ENCODE results near the gene ACTL8.

ACTL8 gene

DNA sequence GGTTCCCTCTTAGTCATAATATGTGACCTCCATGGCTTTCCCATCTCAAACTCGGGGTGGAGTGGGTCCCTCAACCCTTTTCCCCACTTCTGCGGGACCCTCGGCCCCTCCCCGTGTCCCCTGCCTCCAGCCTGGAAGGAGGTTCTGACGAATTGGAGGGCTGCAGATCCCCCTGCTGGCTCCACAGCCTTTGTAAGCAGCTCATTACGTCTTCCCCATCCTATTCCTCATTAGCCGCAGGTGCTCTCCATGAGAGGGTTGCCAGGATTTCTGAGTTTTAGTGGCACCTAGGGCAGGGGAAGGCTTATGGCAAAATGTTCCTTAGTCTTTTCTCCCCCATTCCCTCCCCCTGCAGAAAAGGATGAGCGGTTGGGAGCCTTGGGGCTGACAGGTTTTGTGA, 8.3 kb downstream of the ACTL8 start:
- no peak overlapping the region for H3K9ac ChIP-seq (ENCODE audit: low read length)
- H2AFZ ChIP-seq (ENCODE audit: low read length): no peak overlapping the region
- no peak overlapping the region for H3K4me3 ChIP-seq (ENCODE audit: low read length)
- DNase-seq: no peak
- H3K79me2 ChIP-seq (ENCODE audit: low read length): no peaks in the 10 kb centered on the region
- no peaks in the 10 kb centered on the region for H3K9me3 ChIP-seq (replicated peaks; ENCODE audit: insufficient read depth, low read length)
- peaks cover 77% of the 10 kb centered on the region for H3K27me3 ChIP-seq (replicated peaks; ENCODE audit: insufficient read depth, low read length)
- no peaks in the 10 kb centered on the region for H3K4me1 ChIP-seq (ENCODE audit: low read length)
- H3K27ac ChIP-seq (ENCODE audit: low read length): no peak overlapping the region
- no peaks in the 10 kb centered on the region for H4K20me1 ChIP-seq (ENCODE audit: insufficient read depth, low read length)
- no peaks in the 10 kb centered on the region for H3K9me2 ChIP-seq (replicated peaks; ENCODE audit: insufficient read depth, low read length)
- no peaks in the 10 kb centered on the region for H3K36me3 ChIP-seq (replicated peaks; ENCODE audit: insufficient read depth, low read length)
- H3K4me2 ChIP-seq (ENCODE audit: low read depth, low read length): no peak overlapping the region
- no peaks in the 10 kb centered on the region for H3F3A ChIP-seq (ENCODE audit: insufficient read depth, low read length)
- TF ChIP-seq, protein P1, sequence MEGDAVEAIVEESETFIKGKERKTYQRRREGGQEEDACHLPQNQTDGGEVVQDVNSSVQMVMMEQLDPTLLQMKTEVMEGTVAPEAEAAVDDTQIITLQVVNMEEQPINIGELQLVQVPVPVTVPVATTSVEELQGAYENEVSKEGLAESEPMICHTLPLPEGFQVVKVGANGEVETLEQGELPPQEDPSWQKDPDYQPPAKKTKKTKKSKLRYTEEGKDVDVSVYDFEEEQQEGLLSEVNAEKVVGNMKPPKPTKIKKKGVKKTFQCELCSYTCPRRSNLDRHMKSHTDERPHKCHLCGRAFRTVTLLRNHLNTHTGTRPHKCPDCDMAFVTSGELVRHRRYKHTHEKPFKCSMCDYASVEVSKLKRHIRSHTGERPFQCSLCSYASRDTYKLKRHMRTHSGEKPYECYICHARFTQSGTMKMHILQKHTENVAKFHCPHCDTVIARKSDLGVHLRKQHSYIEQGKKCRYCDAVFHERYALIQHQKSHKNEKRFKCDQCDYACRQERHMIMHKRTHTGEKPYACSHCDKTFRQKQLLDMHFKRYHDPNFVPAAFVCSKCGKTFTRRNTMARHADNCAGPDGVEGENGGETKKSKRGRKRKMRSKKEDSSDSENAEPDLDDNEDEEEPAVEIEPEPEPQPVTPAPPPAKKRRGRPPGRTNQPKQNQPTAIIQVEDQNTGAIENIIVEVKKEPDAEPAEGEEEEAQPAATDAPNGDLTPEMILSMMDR (IDR thresholded peaks at IDR 0.05; ENCODE audit: low read length): no peak
- TF ChIP-seq EZH2 (optimal IDR thresholded peaks at IDR 0.05; ENCODE audit: low read depth, low read length) (no peak), EZH2phosphoT487 (IDR thresholded peaks at IDR 0.05; ENCODE audit: low read length) (no peak)

DNA sequence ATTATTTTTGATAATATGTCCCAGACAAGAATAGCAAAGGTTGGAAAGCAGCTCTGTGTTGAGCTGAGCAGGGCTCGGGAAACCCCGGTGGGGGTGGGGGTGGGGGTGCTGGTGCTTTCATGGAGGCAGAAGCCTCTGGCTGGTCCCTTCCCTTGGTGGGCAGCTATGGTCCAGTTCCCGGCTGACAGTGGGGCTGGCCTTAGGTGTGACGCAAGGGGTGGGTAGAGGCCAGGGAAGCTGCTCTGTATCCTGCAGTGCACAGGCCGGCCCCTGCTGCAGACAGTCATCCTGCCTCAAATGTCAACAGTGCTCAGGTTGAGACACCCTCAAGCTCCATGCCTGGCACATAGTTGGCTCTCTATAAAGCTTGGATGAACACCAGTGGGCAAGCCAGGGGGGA, 8.9 kb downstream of the ACTL8 start:
- H4K20me1 ChIP-seq (ENCODE audit: insufficient read depth, low read length): no peaks in the 10 kb centered on the region
- no peak overlapping the region for H3K4me2 ChIP-seq (ENCODE audit: low read depth, low read length)
- H3K79me2 ChIP-seq (ENCODE audit: low read length): no peaks in the 10 kb centered on the region
- TF ChIP-seq EZH2phosphoT487 (IDR thresholded peaks at IDR 0.05; ENCODE audit: low read length) (no peak), EZH2 (optimal IDR thresholded peaks at IDR 0.05; ENCODE audit: low read depth, low read length) (no peak)
- TF ChIP-seq, protein P1 (IDR thresholded peaks at IDR 0.05; ENCODE audit: low read length): no peak
- peaks cover 78% of the 10 kb centered on the region for H3K27me3 ChIP-seq (replicated peaks; ENCODE audit: insufficient read depth, low read length)
- H3K9ac ChIP-seq (ENCODE audit: low read length): no peak overlapping the region
- no peak overlapping the region for H3K27ac ChIP-seq (ENCODE audit: low read length)
- H3K9me3 ChIP-seq (replicated peaks; ENCODE audit: insufficient read depth, low read length): no peaks in the 10 kb centered on the region
- no peak for DNase-seq
- H3K36me3 ChIP-seq (replicated peaks; ENCODE audit: insufficient read depth, low read length): no peaks in the 10 kb centered on the region
- H3F3A ChIP-seq (ENCODE audit: insufficient read depth, low read length): no peaks in the 10 kb centered on the region
- no peaks in the 10 kb centered on the region for H3K9me2 ChIP-seq (replicated peaks; ENCODE audit: insufficient read depth, low read length)
- H3K4me3 ChIP-seq (ENCODE audit: low read length): no peak overlapping the region
- no peak overlapping the region for H2AFZ ChIP-seq (ENCODE audit: low read length)
- H3K4me1 ChIP-seq (ENCODE audit: low read length): no peaks in the 10 kb centered on the region

DNA sequence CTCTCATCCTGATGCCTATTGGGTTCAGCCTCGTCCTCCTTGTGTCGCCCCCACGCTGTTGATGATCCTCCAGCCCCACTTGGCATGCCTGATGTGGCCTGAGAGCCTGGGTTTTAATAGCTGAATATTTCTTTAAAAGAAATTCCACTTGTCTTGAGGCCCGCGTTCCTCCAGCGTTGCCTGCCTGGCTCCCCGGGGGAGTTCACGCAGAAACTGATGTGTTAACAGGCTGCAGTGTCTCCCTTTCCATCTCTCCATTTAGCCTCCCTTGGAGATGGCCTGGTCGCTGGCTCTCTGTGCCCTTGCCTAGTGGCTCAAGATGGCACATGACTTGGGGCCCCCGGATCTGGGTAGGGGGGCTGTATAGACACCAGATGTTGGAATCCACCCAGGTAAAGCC, 9.5 kb downstream of the ACTL8 start:
- no peak overlapping the region for H2AFZ ChIP-seq (ENCODE audit: low read length)
- H3K9me2 ChIP-seq (replicated peaks; ENCODE audit: insufficient read depth, low read length): no peaks in the 10 kb centered on the region
- no peak overlapping the region for H3K4me3 ChIP-seq (ENCODE audit: low read length)
- H3F3A ChIP-seq (ENCODE audit: insufficient read depth, low read length): no peaks in the 10 kb centered on the region
- H3K79me2 ChIP-seq (ENCODE audit: low read length): no peaks in the 10 kb centered on the region
- peaks cover 83% of the 10 kb centered on the region for H3K27me3 ChIP-seq (replicated peaks; ENCODE audit: insufficient read depth, low read length)
- H3K27ac ChIP-seq (ENCODE audit: low read length): no peak overlapping the region
- no peaks in the 10 kb centered on the region for H3K36me3 ChIP-seq (replicated peaks; ENCODE audit: insufficient read depth, low read length)
- no peak overlapping the region for H3K4me2 ChIP-seq (ENCODE audit: low read depth, low read length)
- H3K4me1 ChIP-seq (ENCODE audit: low read length): no peaks in the 10 kb centered on the region
- H4K20me1 ChIP-seq (ENCODE audit: insufficient read depth, low read length): no peaks in the 10 kb centered on the region
- H3K9ac ChIP-seq (ENCODE audit: low read length): no peak overlapping the region
- no peak for TF ChIP-seq EZH2phosphoT487 (IDR thresholded peaks at IDR 0.05; ENCODE audit: low read length)
- no peak for TF ChIP-seq EZH2 (optimal IDR thresholded peaks at IDR 0.05; ENCODE audit: low read depth, low read length)
- TF ChIP-seq, protein P1 (IDR thresholded peaks at IDR 0.05; ENCODE audit: low read length): no peak
- no peaks in the 10 kb centered on the region for H3K9me3 ChIP-seq (replicated peaks; ENCODE audit: insufficient read depth, low read length)
- DNase-seq: no peak
